GM12892 (cell line): ENCODE measurements around the gene PTPRS.
A peak's percentile ranks its signal among the peaks of the same experiment; 100 is the strongest.

Source experiments
- DNase-seq: peaks from one replicate; pipeline ENCODE4 v3.0.0; 2011; ENCODE audit not compliant: insufficient read length
- FAIRE-seq: peaks from 2 replicates; lab custom pipeline; 2011; peaks lifted over from hg19 to GRCh38; lab: Jason Lieb, UNC
- POLR2A ChIP-seq: IDR thresholded peaks from 2 replicates; pipeline ENCODE4 v1.6.1; 2011; ENCODE audit warnings: low read depth, low read length, control low read depth
- POLR2AphosphoS5 ChIP-seq: IDR thresholded peaks from 2 replicates; pipeline ENCODE4 v1.6.1; 2011; ENCODE audit warnings: low read depth, low read length, control low read depth
- TAF1 ChIP-seq: IDR thresholded peaks from 2 replicates; pipeline ENCODE4 v1.6.1; 2011; ENCODE audit warnings: low read depth, mild to moderate bottlenecking, control low read depth, low read length, borderline replicate concordance

PTPRS gene

GRCh38 chr19:5314907-5315298, 25.7 kb downstream of the PTPRS start:
- TF ChIP-seq TAF1 = no peak
- TF ChIP-seq POLR2AphosphoS5 = no peak
- no peak for TF ChIP-seq POLR2A
- FAIRE-seq (no peak), DNase-seq (no peak)

GRCh38 chr19:5314012-5314906, 26.4 kb downstream of the PTPRS start:
- DNase-seq (no peak), FAIRE-seq (no peak)
- TF ChIP-seq POLR2A = no peak
- TF ChIP-seq TAF1 = no peak

- no peak for TF ChIP-seq POLR2A
- TF ChIP-seq TAF1 = no peak
- no peak for TF ChIP-seq POLR2AphosphoS5
- no peak for DNase-seq
- no peak for FAIRE-seq
Measured at GRCh38 chr19:5313307-5313706, 27.3 kb downstream of the PTPRS start.

GRCh38 chr19:5312058-5312457, 28.6 kb downstream of the PTPRS start:
- TF ChIP-seq POLR2A (no peak), TAF1 (no peak), POLR2AphosphoS5 (no peak)
- no peak for FAIRE-seq
- DNase-seq = no peak

- DNase-seq = no peak
Measured at GRCh38 chr19:5309438-5310204, 31.0 kb downstream of the PTPRS start.

GRCh38 chr19:5308451-5309437, 31.9 kb downstream of the PTPRS start:
- DNase-seq = no peak
- FAIRE-seq = no peak
- TF ChIP-seq POLR2A = peak; percentile 78
- no peak for TF ChIP-seq TAF1
- TF ChIP-seq POLR2AphosphoS5 = peak; percentile 67; the same call in 1 of the 2 replicates

More at GRCh38 chr19:5309438-5310204, 31.0 kb downstream of the PTPRS start:
- no peak for FAIRE-seq
- no peak for TF ChIP-seq POLR2A
- TF ChIP-seq POLR2AphosphoS5 = no peak
- no peak for TF ChIP-seq TAF1

GRCh38 chr19:5307655-5308054, 33.0 kb downstream of the PTPRS start:
- FAIRE-seq (no peak), DNase-seq (no peak)
- TF ChIP-seq POLR2AphosphoS5 (no peak), POLR2A (no peak), TAF1 (no peak)

- TF ChIP-seq POLR2A (no peak), POLR2AphosphoS5 (no peak), TAF1 (no peak)
- no peak for FAIRE-seq
Measured at GRCh38 chr19:5305163-5305562, 35.4 kb downstream of the PTPRS start.

GRCh38 chr19:5304486-5304885, 36.1 kb downstream of the PTPRS start:
- DNase-seq (no peak), FAIRE-seq (no peak)
- no peak for TF ChIP-seq POLR2A
- TF ChIP-seq TAF1 = no peak
- no peak for TF ChIP-seq POLR2AphosphoS5

More at GRCh38 chr19:5305163-5305562, 35.4 kb downstream of the PTPRS start:
- no peak for DNase-seq

- no peak for TF ChIP-seq POLR2A
- TF ChIP-seq TAF1 = no peak
- TF ChIP-seq POLR2AphosphoS5 = no peak
- DNase-seq = no peak
- no peak for FAIRE-seq
Measured at GRCh38 chr19:5303208-5303607, 37.4 kb downstream of the PTPRS start.

GRCh38 chr19:5302396-5302795, 38.2 kb downstream of the PTPRS start:
- no peak for DNase-seq
- TF ChIP-seq POLR2AphosphoS5 (no peak), POLR2A (no peak), TAF1 (no peak)
- no peak for FAIRE-seq
